B cell (primary cell): Measurements from ENCODE around the gene A1CF. TPM values are rescaled to one million over a fixed set of nuclear protein-coding genes. Genes with fewer than 3 reads are reported as not detected.

Experiments
- ATAC-seq: fragments of 200-7000 bp; cut with Tn5 transposase; one replicate; pipeline ENCODE4 v1.10.0; 2021; ENCODE audit warnings: low read depth, mild to moderate bottlenecking, moderate number of reproducible peaks, moderate library complexity
- CTCF ChIA-PET: fragments of 350-600 bp; sonication (Branson Sonifier 250); formaldehyde crosslinking; loops from one replicate; lab custom pipeline; 2021; ENCODE audit warnings: antibody characterized with exemption, inconsistent platforms; lab: Charles Lee
- POLR2A ChIA-PET: fragments of 350-600 bp; sonication (Branson Sonifier 250); formaldehyde crosslinking; loops from one replicate; lab custom pipeline; 2021; ENCODE audit warnings: antibody characterized with exemption; lab: Charles Lee
- DNase-seq: peaks from one replicate; pipeline ENCODE4 v3.0.0; 2013
- H2AFZ ChIP-seq: 2 replicates; pipeline ENCODE4 v1.6.1; 2012; ENCODE audit warnings: mild to moderate bottlenecking, low read depth, low read length; ENCODE audit not compliant: insufficient read depth, poor library complexity, severe bottlenecking
- H3K27ac ChIP-seq, 2 donors: 1 replicate in 1 of 2; 2 replicates in 1 of 2; pipeline ENCODE4 v1.5.1; 2012 to 2013; ENCODE audit warnings: low read length in 2 of 2, mild to moderate bottlenecking in 2 of 2, moderate library complexity in 1 of 2
- H3K27me3 ChIP-seq, 4 experiments: fragments of 200-600 bp in 1 of 4; sonication (generic) in 1 of 4; replicated peaks in 1 of 4; 1 replicate in 2 of 4; 2 replicates in 2 of 4; pipeline versions ENCODE4 v1.6.1 to v1.7.0; 2013 to 2016; ENCODE audit warnings: low read length in 3 of 4, mild to moderate bottlenecking in 2 of 4, mixed read lengths in 1 of 4, moderate library complexity in 1 of 4; ENCODE audit not compliant: insufficient read depth in 4 of 4, control insufficient read depth in 3 of 4; ENCODE audit errors: control extremely low read depth in 1 of 4
- H3K36me3 ChIP-seq, 2 experiments: replicated peaks in 1 of 2; 1 replicate in 1 of 2; 2 replicates in 1 of 2; pipeline versions ENCODE4 v1.6.1 to v1.7.1; 2013; ENCODE audit warnings: low read length in 1 of 2; ENCODE audit not compliant: insufficient read depth in 2 of 2, control insufficient read depth in 1 of 2; ENCODE audit errors: control extremely low read depth in 1 of 2, extremely low read depth in 1 of 2
- H3K4me1 ChIP-seq, 2 donors: fragments of 200-600 bp in 1 of 2; sonication (generic) in 1 of 2; 1 replicate in 1 of 2; 2 replicates in 1 of 2; pipeline versions ENCODE4 v1.5.1 to v1.6.1; 2013 to 2017; ENCODE audit warnings: low read length in 2 of 2; ENCODE audit not compliant: control insufficient read depth in 2 of 2, insufficient read depth in 2 of 2
- H3K4me2 ChIP-seq: replicated peaks from 2 replicates; pipeline ENCODE3; 2012; ENCODE audit warnings: mild to moderate bottlenecking, low read depth, low read length; ENCODE audit not compliant: poor library complexity, severe bottlenecking
- H3K4me3 ChIP-seq, 5 experiments: fragments of 200-600 bp in 1 of 5; sonication (generic) in 1 of 5; 1 replicate in 3 of 5; 2 replicates in 2 of 5; pipeline versions ENCODE4 v1.5.1 to v1.7.0; 2011 to 2016; ENCODE audit warnings: low read length in 4 of 5, mild to moderate bottlenecking in 4 of 5, low read depth in 2 of 5, control low read depth in 1 of 5, moderate library complexity in 1 of 5; ENCODE audit not compliant: insufficient read depth in 1 of 5; ENCODE audit errors: control extremely low read depth in 1 of 5, extremely low read depth in 1 of 5
- H3K79me2 ChIP-seq: fragments of 200-600 bp; sonication (generic); one replicate; pipeline ENCODE4 v1.6.0; 2016; ENCODE audit warnings: low read length; ENCODE audit not compliant: control insufficient read depth, insufficient read depth
- H3K9ac ChIP-seq: fragments of 200-600 bp; sonication (generic); 2 replicates; pipeline ENCODE4 v1.6.1; 2017; ENCODE audit warnings: mild to moderate bottlenecking, low read length, moderate library complexity
- H3K9me3 ChIP-seq, 3 donors: one replicate each; pipeline versions ENCODE4 v1.6.1 to v1.7.1; 2013; ENCODE audit warnings: low read length in 2 of 3; ENCODE audit not compliant: control insufficient read depth in 2 of 3, insufficient read depth in 1 of 3; ENCODE audit errors: control extremely low read depth in 1 of 3
- H4K20me1 ChIP-seq: 2 replicates; pipeline ENCODE4 v1.6.0; 2012; ENCODE audit warnings: mild to moderate bottlenecking, low read length; ENCODE audit not compliant: insufficient read depth, control insufficient read depth, poor library complexity, severe bottlenecking
- H3K27ac Mint-ChIP-seq: one replicate; pipeline ENCODE4 v1.8.0; 2021; ENCODE audit warnings: mixed read lengths
- H3K27me3 Mint-ChIP-seq: one replicate; pipeline ENCODE4 v1.8.0; 2021; ENCODE audit warnings: mixed read lengths
- H3K4me1 Mint-ChIP-seq: one replicate; pipeline ENCODE4 v1.8.0; 2021; ENCODE audit warnings: mixed read lengths
- H3K4me3 Mint-ChIP-seq: one replicate; pipeline ENCODE4 v1.8.0; 2021; ENCODE audit warnings: mixed read lengths
- H3K9me3 Mint-ChIP-seq: one replicate; pipeline ENCODE4 v1.8.0; 2022; ENCODE audit warnings: mixed read lengths; ENCODE audit not compliant: insufficient read depth
- CTCF ChIP-seq: fragments of 200-600 bp; IDR thresholded peaks from one replicate; pipeline ENCODE4 v1.8.0; 2022; ENCODE audit warnings: antibody characterized with exemption, mild to moderate bottlenecking
- EZH2 ChIP-seq: IDR thresholded peaks from 2 replicates; pipeline ENCODE4 v1.6.1; 2012; ENCODE audit warnings: borderline replicate concordance, low read depth, mild to moderate bottlenecking, moderate library complexity, low read length; ENCODE audit not compliant: insufficient read depth, poor library complexity, severe bottlenecking
- WGBS: methylation state at CpG from one replicate; pipeline ENCODE4 v1.1.5; 2013; ENCODE audit warnings: missing lambda C conversion rate; ENCODE audit not compliant: insufficient coverage; 5-methylcytosine and 5-hydroxymethylcytosine counted together
- intact Hi-C: fragments of 100-400 bp; cut with micrococcal nuclease; formaldehyde crosslinking; loops from one replicate; pipeline ENCODE4 v1.10.0; 2022
- polyA plus RNA-seq: library from polyadenylated mRNA; depleted of rRNA; stranded (reverse); fragments of >200 nt; gene quantifications from 2 replicates; pipeline ENCODE4 v1.2.3, GENCODE V29; 2012
- total RNA-seq, 2 donors: library from RNA; stranded (reverse); fragments of 120-200 nt in 1 of 2; gene quantifications; 1 replicate in 1 of 2; 2 replicates in 1 of 2; pipeline versions ENCODE4 v1.2.3 to v1.2.4, GENCODE V29; 2013 to 2022

Gene A1CF
- total and polyA plus RNA-seq, 2 donors (not counting 1 experiment from before 2014, with no cell fraction given): not detected

- Mint-ChIP-seq H3K4me1 (no peaks in the 10 kb centered on the region), H3K27ac (no peak overlapping the region), H3K9me3 (peaks cover 3% of the 10 kb centered on the region), H3K27me3 (peaks cover 4% of the 10 kb centered on the region), H3K4me3 (no peak overlapping the region)
- intact Hi-C loops: no loop called here
- TF ChIP-seq EZH2 (no peak), CTCF (no peak)
- Histone ChIP-seq H3K4me2 (no peak overlapping the region), H3K9me3 (no peaks in the 10 kb centered on the region), H3K27me3 (peaks cover 0 to 2% (median 0%) of the 10 kb centered on the region in 4 experiments), H3K36me3 (no peaks in the 10 kb centered on the region), H3K79me2 (no peaks in the 10 kb centered on the region), H3K4me3 (no peak overlapping the region), H3K27ac (no peak overlapping the region), H3K4me1 (no peaks in the 10 kb centered on the region), H4K20me1 (no peaks in the 10 kb centered on the region), H3K9ac (no peak overlapping the region), H2AFZ (no peak overlapping the region)
- DNase-seq (no peak), ATAC-seq (no peak)
- ChIA-PET CTCF (no interaction called here), POLR2A (no interaction called here)
Measured at GRCh38 chr10:50917486-50917885, 32.1 kb upstream of the A1CF start.

GRCh38 chr10:50909334-50910014 lies 24.0 kb upstream of the A1CF start:
- DNase-seq (no peak), ATAC-seq (no peak)
- TF ChIP-seq CTCF (no peak), EZH2 (no peak)
- H3K27me3 ChIP-seq: no peaks in the 10 kb centered on the region
- H3K36me3 ChIP-seq: no peaks in the 10 kb centered on the region
- Mint-ChIP-seq H3K9me3 (no peaks in the 10 kb centered on the region), H3K27me3 (no peaks in the 10 kb centered on the region), H3K27ac (no peak overlapping the region), H3K4me3 (no peak overlapping the region), H3K4me1 (no peaks in the 10 kb centered on the region)
- no peak overlapping the region for H3K9ac ChIP-seq
- H4K20me1 ChIP-seq: no peaks in the 10 kb centered on the region
- no peaks in the 10 kb centered on the region for H3K79me2 ChIP-seq
- ChIA-PET CTCF (interaction anchor here (0.5 kb wide), 1 partner anchor 1685 kb away, joined by 3 read pairs; no protein-coding TSS in a partner anchor), POLR2A (no interaction called here)
- no peak overlapping the region for H3K27ac ChIP-seq
- intact Hi-C loops: no loop called here
- H3K4me1 ChIP-seq: no peaks in the 10 kb centered on the region
- H3K4me3 ChIP-seq: no peak overlapping the region
- WGBS: 80% methylated on average over 5 of the region's 7 CpGs
- no peak overlapping the region for H2AFZ ChIP-seq
- no peaks in the 10 kb centered on the region for H3K9me3 ChIP-seq
- no peak overlapping the region for H3K4me2 ChIP-seq
